Right lung (tissue), 5 donors: ENCODE results near the gene PIAS4. TPM values are rescaled to one million over a fixed set of nuclear protein-coding genes. Genes with fewer than 3 reads are reported as not detected.

ENCODE experiments used
- DNase-seq, 2 donors: peaks; one replicate each; pipeline ENCODE4 v3.0.0-alpha.2; 2013
- polyA plus RNA-seq, 5 donors: library from polyadenylated mRNA; unstranded; fragments of 120-200 nt; gene quantifications; one replicate each; pipeline versions ENCODE4 v1.2.1 to v1.2.3, GENCODE V29; 2013; ENCODE audit warnings: inconsistent platforms in 1 of 5, low replicate concordance in 1 of 5; ENCODE audit not compliant: insufficient read length in 5 of 5, insufficient read depth in 1 of 5

Gene PIAS4
- polyA plus RNA-seq, 5 donors: 21.2 to 36.0 (median 28.3) TPM

GRCh38 chr19:3976495-3977241, 30.9 kb upstream of the PIAS4 start:
- DNase-seq: no peak

DNA sequence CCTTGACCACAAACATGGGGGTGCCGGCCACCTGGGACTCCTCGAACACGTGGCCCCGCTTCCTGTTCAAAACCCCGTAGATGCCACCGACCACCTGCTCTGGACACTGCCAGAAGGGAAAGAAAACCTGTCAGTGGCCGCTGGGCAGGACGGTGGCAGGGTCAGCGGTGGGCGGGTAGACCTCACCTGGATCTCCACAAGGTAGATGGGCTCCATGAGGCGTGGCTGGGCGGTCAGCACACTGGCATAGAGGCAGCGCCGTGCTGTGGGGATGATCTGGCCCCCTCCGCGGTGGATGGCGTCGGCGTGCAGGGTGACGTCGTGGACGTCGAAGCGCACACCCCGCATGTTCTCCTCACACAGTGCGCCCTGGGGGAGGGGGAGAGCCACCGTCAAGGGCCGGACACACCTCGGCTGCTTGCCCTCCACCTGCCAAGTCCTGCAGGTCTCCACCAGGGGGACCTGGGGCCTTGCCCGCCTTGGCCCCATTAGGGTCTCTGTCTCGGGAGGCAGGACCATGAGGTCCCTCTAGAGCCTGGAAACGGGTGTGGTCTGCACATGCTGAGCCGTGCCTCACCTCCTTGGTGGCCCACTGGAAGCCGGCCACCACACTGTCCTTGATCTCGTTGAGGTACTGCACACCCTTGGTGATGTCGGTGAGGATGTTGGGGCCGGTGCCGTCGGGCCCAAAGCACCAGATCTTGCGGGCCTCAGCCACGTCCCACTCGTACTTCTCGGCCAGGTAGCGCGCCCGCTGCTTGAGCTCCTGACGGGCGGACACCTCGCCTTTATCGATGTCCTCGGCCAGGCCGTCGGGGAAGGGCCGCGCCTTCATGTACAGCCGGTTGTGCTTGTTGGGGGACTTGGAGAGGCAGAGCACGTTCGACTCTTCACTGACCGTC, 30.0 kb upstream of the PIAS4 start:
- no peak for DNase-seq

- no peak for DNase-seq
Measured at GRCh38 chr19:3978145-3978544, 29.4 kb upstream of the PIAS4 start.

- DNase-seq: no peak
Measured at GRCh38 chr19:3979289-3979673, 28.3 kb upstream of the PIAS4 start.

DNA sequence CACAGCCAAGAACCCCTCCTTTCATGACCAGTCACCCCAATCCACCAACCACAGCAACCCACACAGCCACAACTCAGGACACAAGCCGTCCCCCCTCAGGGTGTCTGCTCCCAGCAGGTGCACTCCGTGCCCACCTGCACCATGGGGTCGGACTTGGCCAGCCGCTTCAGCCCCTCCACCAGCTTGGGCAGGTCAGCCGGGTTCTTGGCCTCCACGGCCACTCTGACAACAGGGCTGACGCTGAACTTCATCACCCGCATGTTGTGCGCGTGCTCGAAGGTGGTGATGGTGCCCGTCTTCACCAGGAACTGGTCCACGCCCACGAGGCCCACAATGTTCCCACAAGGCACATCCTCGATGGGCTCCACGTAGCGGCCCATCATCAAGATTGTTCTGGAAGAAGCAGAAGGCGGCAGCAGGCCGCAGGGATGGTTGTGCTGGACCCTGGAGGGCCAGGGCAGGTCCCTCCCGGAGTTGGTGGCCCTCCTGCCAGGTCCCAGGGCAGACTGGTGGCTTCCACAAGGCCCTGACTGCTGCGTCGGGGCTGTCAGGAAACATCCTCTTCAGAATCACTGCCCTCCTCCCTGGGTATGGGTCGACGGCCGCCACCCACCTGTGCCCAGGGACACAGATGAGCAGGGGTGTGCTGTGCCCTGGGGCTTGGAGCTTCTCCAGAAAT, 27.7 kb upstream of the PIAS4 start:
- no peak for DNase-seq

DNA sequence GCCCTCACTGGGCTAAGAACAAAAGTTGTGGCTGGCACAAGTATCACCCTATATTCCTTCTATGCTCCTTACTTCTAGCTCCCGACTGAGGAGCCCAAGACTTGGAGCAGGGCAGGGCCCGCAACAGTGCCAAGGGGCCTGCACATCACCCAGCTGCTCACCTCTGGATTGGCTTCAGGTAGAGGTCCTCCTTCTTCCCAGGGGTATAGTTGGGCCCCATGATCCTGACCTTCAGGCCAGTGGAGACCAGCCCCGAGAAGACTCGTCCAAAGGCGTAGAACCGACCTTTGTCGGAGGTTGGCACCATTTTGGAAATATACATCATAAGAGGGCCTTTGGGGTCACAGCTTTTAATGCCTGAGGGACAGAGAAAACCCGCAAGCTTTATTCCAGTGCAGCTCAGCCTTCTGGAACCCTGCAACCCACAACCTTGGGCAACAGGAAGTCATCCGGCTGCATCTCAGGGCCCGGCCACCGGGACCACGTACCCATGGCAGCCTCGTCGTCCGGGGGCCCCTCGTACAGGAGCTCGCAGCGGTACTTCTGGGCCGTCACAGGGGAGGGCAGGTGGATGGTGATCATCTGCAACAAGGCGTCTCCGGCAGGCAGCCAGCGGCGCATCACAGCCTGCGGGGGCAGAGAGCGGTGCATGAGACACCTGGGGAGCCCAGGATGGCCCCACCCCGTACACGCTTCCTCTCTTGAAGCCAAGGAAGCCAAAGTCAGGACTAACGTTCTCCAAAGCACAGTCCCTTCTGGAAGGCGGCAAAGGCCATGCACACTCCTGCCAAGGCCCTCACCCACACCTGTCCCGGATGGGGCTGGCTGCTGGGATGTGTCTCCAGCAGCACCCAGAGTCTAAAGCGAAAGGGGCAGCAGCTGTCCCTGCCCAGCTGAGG, 26.9 kb upstream of the PIAS4 start:
- DNase-seq: no peak

DNA sequence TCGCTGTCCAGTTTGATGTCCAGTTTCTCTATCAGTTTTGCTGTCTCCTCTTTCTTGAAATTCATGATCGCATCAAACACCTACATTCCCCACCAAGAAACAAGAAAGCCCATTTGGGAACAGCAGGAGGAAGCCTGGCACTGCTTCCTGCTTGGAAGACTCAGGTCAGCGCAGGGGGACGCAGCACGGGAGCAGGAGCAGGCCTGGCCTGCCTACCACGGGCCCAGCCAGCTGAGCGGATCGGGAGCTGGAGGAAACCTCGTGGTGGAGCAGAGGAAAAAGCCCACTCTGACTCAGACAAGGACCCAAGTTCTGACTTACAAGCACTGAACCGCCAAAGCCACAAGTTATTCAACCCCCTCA, 26.2 kb upstream of the PIAS4 start:
- no peak for DNase-seq

DNA sequence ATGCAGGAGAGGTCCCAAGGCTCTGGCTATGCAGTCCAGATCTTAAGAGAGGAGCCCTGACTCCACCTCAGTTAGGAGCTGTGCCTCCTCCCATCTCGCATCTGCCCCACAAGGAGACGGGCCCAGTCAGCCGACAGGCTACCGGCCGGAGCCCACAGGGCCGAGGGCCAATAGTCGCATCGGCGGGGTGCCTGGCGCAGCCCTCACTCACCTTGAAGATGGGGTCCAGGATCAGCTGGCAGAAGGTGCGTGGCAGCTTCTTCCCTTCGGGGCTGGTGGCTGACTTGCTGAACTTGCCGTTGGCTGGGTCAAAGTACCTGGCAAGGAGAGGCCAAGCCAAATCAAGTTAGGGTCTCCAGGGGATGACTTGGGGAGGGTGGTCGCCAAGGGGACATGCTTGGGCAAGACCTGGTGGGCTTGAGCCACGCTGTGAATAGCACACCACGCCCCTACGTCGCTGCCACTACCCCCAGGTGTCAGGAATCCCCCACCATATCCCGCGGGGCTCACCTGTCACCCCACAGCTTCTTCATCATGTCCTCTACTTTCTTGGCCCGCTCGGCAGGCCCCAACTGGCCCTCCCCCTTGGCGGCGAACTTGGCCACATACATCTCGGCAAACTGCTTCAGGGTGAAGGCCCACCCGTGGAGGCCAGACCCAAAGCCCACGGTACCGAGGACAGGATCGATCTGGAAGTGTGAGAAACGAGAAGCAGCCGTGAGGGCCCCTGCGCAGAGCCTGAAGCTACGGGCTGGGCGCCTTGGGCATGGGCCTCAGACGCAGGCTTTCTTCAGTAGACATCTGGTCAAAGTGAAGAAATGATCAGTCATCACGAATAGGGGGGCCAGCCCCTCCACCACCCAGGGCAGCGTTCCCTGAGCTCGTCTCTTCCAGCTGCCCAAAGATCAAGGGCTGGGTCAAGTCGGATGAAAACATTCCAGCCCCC, 25.5 kb upstream of the PIAS4 start:
- no peak for DNase-seq

DNA sequence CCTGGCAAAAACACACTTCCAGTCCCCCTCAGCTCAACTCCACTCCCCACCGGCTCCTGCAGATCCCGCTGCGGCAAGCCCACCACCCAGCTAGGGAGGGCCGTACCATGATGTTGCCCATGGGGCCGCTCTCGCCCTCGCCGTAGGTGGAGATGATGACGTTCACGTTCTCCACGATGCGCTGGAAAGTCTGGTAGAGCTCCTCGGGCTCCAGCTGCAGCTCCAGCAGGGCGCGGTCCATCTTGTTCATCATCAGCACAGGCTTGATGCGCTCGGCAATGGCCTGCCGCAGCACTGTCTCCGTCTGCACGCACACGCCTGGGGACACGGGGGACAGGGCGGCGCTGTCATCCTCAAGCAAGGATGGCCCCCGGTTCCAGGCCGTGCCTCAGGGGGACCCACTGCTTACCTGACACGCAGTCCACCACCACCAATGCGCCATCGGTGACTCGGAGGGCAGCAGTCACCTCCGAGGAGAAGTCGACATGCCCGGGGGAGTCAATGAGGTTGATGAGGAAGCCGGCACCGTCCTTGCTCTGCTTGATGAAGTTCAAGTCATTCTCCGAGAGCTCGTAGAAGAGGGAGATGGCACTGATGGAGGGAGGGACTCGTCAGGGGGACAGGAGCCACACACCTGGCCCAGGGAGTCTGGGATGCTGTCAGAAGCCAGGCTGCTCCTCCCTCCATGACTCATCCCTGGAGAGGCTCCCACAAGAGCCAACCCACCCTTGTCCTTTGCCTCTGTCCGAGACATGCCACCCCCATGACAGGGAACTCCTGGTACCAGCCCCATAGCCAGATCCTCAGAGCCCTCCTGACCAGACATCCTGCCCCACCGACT, 24.6 kb upstream of the PIAS4 start:
- no peak for DNase-seq

DNA sequence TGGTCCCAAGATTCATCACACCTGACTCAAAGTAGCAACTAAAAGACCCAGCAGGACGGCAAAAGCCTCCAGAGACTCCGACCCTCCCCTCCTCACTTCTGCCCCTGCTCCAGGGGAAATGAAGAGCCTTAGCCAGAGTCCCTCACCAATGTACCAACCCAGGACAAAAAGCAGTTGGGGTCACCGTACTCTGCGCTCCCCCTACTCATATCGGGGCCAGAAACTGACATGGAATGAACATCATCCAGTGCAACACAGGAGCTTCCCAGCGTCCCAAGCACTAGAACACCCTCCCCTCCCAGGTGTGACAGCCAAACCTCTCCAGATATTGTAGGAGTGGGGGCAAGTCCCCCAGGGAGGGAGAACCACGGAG, 24.0 kb upstream of the PIAS4 start:
- no peak for DNase-seq

- DNase-seq: no peak
Measured at GRCh38 chr19:3983936-3984583, 23.5 kb upstream of the PIAS4 start.

- DNase-seq: no peak
Measured at GRCh38 chr19:3984584-3984907, 23.0 kb upstream of the PIAS4 start.

- peak; percentile 93 to 94 for DNase-seq
Measured at GRCh38 chr19:3984908-3985642, 22.5 kb upstream of the PIAS4 start, which contains the start of gene EEF2. Gene EEF2 (minus strand): TSS chr19:3985463. CDS start chr19:3985380, 83 bp downstream.

DNA sequence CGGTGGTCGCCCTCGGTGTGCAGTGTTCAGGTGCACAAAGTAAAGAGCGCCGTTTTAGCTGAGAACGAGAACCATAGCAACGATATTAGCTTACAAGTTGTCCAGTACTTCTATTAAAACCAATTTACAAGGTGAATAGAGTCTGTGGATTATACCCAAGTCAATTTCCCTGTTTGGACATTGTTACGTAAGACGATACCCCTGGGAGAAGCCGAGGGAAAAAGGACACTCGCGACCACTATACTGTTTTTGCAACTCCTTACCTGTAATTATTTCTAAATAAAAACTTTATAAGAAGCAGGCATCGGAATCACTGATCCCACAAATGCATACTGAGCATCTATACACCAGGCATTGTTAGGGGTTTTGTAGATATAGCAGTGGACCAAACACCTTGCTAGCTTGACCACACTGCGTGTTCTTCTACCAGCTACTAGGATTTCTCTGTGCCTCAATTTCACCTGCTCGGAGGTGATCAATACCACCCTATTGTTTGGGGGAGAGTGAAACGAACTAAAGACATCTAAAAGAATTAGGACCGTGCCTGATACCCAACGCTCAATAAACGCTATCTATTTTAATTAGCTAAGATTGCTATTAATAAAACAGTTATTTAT, 21.8 kb upstream of the PIAS4 start:
- no peak for DNase-seq

GRCh38 chr19:3986260-3987041, 21.1 kb upstream of the PIAS4 start:
- DNase-seq: peak in 1 of 2 donors; percentile 54

DNA sequence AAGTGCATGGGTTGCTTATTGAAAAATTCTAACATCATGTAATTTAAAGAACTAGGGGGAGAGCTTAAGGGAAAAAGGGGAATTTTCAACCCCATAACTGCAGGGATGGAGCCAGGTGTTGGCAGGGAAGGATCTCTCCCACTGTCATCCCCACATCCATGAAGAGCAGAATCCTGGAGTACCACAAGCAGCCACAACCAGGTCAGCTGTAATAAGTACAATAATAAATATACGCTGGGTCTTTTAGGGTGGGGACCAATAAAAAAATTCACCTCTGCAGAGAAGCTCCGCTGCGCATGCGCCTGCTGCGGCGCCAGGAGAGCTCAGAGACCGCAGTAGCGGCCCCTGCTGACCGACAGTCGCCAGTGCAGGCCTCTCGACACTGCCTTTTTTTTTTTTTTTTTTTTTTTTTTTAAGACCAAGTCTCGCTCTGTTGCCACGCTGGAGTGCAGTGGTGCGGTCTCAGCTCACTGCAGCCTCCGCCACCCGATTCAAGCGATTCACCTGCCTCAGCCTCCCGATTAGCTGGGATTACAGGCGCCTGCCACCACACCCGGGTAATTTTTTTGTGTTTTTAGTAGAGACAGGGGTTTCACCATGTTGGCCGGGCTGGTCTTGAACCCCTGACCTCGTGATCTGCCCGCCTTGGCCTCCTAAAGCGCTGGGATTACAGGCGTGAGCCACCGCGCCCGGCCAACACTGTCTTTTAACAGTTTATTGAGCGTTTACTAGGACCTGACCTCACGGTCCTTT, 19.7 kb upstream of the PIAS4 start:
- peak; percentile 83 to 85 for DNase-seq
